GM18951 (cell line): ENCODE results near the gene PDCD2L.

ENCODE experiments used
- POLR2A ChIP-seq: IDR thresholded peaks from 4 replicates; pipeline ENCODE4 v1.6.1; 2011; ENCODE audit warnings: mild to moderate bottlenecking; ENCODE audit not compliant: insufficient read length, insufficient read depth; ENCODE audit errors: extremely low read depth
- in situ Hi-C: fragments of 300-500 bp; cut with MboI; formaldehyde crosslinking; loops from one replicate; pipeline ENCODE4 v1.12.0; 2022; ENCODE audit warnings: low sequenced_read_pairs, mixed read lengths, inconsistent platforms; ENCODE audit not compliant: unreplicated experiment

PDCD2L gene

DNA sequence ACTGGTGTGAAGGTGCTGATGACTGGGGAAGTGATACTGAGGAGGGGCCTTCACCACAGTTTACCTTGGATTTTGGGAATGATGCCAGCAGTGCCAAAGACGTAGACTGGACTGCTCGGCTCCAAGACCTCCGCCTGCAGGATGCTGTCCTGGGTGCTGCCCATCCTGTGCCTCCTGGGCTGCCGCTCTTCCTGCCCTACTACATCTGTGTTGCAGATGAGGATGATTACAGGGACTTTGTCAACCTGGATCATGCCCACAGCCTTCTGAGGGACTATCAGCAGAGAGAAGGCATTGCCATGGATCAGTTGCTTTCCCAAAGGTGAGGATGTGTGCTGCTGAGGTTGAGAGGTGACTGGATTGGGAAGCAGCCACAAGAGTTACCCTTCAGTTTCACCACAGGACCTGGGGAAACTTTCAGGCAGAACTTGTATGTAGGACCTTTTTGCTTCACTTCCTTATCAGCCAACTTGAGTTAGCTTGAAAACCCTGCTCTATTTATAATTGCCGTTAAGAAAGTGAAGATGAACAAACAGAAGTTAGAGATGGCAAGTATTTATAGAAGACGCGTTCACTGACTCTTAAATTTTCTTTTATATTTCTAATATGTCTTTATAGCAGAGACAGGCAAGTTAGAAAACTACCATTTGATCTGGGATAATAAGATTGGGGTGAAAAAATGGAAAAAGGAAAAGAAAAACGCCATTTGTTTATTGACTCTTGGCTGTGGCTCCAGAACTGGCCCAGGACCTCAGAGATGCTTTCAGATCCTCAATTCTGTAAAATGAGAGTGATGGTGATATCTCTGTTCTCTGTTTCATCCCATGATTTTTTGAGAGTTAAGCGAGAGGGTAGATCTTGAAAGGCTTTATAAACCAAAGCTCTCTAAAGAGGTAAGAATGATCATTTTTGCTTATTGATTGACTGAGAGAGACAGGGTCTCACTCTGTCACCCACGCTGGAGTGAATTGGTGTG lies 5.3 kb downstream of the PDCD2L start:
- TF ChIP-seq POLR2A = no peak
- in situ Hi-C loops = no loop called here

DNA sequence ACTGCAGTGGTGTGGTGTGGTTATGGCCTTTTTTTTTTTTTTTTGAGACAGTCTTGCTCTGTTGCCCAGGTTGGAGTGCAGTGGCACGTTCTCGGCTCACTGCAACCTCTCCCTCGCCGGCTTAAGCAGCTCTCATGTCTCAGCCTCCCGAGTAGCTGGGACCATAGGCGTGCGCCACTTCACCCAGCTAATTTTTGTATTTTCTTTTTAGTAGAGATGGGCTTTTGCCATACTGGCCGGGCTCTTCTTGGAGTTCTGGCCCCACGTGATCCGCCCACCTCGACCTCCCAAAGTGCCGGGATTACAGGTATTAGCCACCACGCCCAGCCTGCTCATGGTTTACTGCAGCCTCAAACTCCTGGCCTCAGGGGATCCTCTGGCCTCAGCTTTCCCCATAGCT lies 7.0 kb downstream of the PDCD2L start:
- no peak for TF ChIP-seq POLR2A
- in situ Hi-C loops = no loop called here

DNA sequence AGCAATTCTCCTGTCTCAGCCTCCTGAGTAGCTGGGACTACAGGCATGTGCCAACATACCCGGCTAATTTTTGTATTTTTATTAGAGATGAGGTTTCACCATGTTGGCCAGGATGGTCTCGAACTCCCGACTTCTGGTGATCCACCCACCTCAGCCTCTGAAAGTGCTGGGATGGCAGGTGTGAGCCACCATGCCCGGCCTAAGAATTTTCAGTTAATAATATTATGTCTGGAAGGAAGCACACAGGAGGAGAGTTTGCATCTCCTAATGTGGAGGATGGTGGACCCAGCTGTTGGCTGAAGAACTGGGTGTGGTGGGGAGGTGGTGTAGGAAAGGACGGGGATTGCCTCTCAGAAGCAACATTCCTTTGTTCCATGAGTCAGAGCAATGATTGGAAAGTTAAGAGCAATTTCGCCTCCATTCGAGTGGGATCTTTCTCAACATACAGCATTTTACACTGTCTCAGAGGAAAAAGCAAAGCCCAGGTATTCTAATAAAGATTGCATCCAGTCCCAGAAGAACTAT lies 11.9 kb downstream of the PDCD2L start:
- no peak for TF ChIP-seq POLR2A
- in situ Hi-C loops = no loop called here

DNA sequence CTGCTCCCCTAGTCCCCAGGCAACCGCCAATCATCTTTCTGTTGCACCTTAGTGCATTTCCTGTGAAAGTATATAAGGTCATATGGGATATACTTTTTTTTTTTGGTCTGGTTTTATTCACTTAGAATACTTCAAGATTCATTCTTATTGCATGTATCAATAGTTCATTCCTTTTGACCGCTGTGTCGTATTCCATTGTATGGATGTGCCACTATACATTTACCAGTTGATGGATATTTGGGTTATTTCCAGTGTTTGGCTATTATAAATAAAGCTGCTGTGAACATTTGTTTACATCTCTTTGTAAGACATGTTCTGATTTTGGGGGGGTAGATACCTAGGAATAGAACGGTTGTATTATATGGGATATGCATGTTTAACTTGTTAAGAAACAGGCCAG lies 14.1 kb downstream of the PDCD2L start:
- in situ Hi-C loops = no loop called here
- TF ChIP-seq POLR2A = no peak

DNA sequence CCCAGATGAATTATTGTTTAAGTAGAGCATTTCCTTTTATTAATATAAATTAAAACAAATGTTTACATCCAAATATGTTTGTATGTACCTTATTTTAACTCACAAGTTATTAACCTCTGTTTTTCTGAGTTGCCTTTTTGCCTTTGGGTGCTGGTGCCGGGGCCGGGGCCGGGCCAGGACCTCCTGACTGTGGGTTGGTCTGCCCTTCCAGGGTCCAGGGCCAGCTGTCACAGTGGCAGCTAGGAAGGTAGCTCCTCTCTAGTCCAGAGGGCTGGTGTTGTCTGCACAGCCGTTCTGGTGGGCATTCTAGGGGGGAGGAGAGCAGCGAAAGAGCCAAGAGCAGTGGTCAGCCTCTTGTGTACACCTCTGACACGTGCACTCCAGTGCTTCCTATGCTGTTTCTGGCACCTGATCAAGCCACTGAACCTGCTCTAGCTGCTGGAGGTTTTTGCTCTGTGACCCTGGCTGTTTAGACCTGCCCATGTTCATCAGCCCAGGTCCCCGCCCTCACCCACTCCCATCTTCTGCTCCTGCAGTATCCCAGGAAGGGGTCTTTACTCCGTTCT lies 22.0 kb downstream of the PDCD2L start:
- TF ChIP-seq POLR2A = no peak
- in situ Hi-C loops = no loop called here

DNA sequence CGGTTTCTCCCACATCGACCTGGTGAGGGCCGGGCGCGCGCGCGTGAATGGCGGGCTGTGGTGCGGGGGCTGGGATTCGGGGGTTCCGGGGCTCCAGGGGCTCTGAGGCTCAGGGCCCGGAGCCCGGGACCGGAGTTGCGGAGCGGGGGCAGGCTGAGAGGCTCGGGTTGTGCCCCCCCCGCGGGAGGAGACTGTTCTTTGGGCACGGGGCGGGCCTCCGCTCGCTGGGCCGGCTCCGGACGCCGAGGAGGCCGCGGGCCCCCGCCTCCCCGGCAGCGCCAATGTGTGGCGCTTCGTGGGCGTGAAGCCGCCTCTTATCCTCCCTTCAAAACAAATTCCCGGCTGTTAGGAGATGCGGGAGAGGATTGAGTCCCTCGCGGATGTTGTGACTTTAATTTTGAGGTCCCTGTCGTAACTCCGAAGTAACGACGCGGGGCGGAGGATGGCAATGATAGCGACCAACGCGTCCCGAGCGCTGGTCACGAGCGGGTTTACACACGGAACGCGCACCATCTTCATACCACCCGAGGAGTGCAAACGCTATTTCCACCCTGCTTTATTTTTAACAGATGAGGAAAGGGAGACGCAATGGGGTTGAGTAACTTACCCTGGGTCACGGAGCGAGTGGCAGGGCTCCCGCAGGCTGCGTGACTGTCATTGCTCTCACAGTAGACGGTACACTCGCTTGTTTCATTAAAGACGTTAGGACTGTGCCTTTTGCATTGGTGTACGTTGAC lies 24.5 kb downstream of the PDCD2L start:
- no peak for TF ChIP-seq POLR2A
- in situ Hi-C loops = no loop called here

DNA sequence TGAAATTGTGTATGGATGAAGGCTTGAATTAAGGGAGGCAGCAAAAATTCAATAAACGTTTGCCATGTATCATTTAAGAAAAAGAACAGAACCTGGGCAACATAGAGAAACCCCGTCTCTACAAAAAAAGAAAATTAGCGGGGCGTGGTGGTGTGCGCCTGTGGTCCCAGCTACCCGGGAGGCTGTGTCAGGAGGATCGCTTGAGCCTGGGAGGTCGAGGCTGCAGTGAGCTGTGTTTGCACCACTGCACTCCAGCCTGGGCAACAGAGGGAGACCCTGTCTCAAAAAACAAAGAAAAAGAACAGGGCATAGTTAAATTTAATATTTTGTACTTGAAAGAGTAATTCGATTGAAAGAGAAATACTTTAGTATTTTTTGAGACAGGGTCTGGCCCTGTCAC lies 25.4 kb downstream of the PDCD2L start:
- no peak for TF ChIP-seq POLR2A
- in situ Hi-C loops = no loop called here

DNA sequence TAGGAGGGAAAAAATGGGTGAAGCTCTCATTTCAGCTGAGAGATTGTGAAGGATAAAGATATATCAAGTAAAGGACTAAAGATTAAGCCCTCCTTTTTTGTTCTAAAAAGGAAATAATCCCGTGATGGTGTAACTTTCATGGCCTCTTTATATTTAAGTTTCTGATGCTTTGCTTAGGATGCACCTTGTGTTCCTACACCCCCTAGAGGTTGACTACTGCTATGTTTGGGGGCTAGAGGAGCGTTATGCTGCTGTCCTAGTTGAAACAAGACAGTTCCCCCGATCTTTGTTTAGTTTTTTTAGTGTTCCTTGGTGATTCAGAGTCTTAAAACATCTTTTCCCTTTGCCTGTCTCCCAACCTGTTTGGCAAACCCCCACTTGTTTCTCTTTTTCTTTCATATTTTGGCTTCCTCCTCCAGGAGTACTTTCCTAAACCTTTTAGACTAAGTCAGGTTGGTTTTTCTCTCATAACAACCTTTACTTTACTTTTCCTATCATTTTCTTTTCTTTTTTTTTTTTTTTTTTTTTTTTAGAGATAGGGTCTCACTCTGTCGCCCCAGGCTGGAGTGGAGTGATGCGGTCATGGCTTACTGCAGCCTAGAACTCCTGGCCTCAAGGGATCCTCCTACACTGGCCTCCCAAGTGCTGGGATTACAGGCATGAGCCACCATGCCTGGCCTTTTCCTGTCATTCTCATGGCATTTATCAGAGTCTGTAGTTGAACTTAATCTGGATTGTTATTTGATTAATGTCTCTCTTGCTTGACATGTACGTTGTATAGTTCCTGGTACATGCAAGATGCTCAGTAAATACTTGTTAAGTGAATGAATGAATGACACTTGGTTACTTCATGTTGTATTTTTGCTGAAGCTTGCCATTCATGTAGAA lies 26.8 kb downstream of the PDCD2L start:
- in situ Hi-C loops = no loop called here

DNA sequence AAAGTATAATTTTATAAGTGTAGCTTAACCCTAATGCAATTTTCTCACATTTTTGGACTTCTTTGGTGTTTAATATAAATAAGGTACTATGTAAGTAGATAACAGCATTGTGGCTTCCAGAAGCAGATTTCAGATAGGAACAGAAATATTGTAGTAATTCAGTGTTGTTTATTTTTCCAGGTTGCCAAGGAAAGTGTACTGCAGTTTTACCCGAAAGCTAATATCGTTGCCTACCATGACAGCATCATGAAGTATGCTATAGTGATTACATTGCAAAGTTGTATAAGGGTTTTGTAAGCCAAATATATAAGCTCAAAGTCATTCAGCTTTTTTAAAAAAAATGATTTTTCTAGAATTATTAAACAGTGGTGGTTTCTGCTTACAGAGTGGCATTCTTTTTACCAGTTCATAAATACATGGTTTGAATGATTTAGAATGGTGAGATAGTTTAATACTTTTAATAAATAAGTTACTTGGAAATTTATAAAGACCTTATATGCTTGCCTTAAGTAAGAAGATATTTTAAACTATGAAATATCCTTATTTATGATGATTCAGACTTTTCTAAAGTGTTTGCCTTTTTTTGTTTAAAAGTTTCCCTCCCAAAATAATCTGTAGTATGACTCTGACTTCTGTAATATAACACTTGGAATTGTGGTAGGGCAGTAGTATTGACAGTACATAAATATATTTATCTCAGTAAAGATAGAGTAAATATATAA lies 27.6 kb downstream of the PDCD2L start:
- TF ChIP-seq POLR2A = no peak
- in situ Hi-C loops = no loop called here

More for the DNA sequence above, 26.8 kb downstream of the PDCD2L start:
- TF ChIP-seq POLR2A = no peak

DNA sequence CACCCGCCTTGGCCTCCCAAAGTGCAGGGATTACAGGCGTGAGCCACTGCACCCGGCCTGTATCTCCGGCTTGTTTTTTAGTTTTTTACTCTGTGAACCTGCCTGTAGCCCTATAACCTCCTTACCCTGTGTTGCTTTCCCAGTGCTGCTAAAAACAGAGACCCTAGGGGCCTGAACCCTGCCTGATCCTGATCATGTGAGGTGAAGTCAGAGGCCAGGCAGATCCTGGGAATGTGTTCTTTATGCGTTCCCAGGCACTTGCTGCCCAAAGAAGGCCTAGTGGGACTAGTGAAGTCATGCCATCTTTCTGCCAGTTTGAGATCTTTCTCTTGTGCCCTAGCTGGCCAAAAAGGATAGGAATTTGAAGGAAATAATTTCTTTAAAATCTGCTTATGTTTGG lies 28.6 kb downstream of the PDCD2L start:
- in situ Hi-C loops = no loop called here
- no peak for TF ChIP-seq POLR2A

DNA sequence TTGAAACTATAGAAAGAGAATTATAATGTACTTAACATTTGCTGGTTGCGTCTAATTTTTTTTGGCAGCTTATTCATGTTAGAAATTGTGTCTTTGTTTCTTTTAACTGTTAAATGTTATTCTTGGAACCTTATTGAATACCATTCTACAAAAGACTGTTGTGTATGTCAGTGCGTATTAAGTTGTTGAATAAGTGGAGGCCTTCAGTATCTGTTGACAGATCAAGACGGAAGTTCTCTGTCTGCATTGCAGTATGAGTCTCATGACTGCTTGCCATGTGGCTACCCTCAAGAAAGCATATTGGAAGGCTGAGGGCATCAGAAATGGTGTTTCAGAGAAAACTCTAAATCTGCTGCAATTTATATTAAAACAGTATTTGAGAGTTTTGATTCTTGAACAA lies 32.5 kb downstream of the PDCD2L start:
- no peak for TF ChIP-seq POLR2A

DNA sequence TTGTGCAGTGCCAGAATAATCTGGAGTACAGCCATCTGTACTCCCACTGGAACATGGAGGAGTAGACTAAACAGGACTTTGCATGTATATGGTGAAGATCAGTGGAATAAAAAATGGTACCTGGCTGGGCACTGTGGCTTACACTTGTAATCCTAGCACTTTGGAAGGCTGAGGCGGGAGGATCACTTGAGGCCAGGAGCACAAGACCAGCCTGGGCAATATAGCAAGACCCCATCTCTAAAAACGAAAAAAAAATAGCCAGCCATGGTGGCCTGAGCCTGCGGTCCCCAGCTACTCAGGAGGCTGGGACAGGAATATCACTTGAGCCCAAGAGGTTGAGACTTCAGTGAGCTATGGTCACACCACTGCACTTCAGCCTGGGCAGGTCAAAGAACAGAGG lies 44.0 kb downstream of the PDCD2L start:
- no peak for TF ChIP-seq POLR2A
- in situ Hi-C loops = no loop called here

More for the DNA sequence above, 32.5 kb downstream of the PDCD2L start:
- in situ Hi-C loops = no loop called here
